Adrenal gland (tissue), 12 donors: ENCODE results near the gene PHC1. TPM values are rescaled to one million over a fixed set of nuclear protein-coding genes. Genes with fewer than 3 reads are reported as not detected.

Experiments
- DNase-seq, 7 donors: peaks; one replicate each; pipeline ENCODE4 v3.0.0-alpha.2; 2019 to 2020
- H3K27ac ChIP-seq, 5 donors: fragments of 200-600 bp; sonication (generic) in 4 of 5; 1 replicate in 3 of 5; 2 replicates in 2 of 5; pipeline versions ENCODE4 v1.5.1 to v1.8.0; 2016 to 2020; ENCODE audit warnings: mild to moderate bottlenecking in 1 of 5
- H3K27me3 ChIP-seq: fragments of 200-600 bp; 2 replicates; pipeline ENCODE4 v1.8.0; 2021
- H3K36me3 ChIP-seq, 2 donors: fragments of 200-600 bp; replicated peaks in 1 of 2; 1 replicate in 1 of 2; 2 replicates in 1 of 2; pipeline versions ENCODE4 v1.5.1 to v1.8.0; 2018 to 2022
- H3K4me1 ChIP-seq, 2 donors: fragments of 200-600 bp; replicated peaks in 1 of 2; 1 replicate in 1 of 2; 2 replicates in 1 of 2; pipeline versions ENCODE4 v1.5.1 to v1.8.0; 2018 to 2021
- H3K4me3 ChIP-seq, 4 donors: fragments of 200-600 bp; sonication (generic) in 3 of 4; one replicate each; pipeline ENCODE4 v1.5.1; 2016 to 2018
- H3K9me3 ChIP-seq, 3 donors: fragments of 200-600 bp; sonication (generic) in 1 of 3; replicated peaks in 1 of 3; 1 replicate in 2 of 3; 2 replicates in 1 of 3; pipeline versions ENCODE4 v1.5.1 to v1.8.0; 2016 to 2021
- CTCF ChIP-seq, 6 experiments: fragments of 450-650 bp in 4 of 6; fragments of 200-600 bp in 2 of 6; sonication (generic) in 1 of 6; IDR thresholded peaks; 1 replicate in 5 of 6; 2 replicates in 1 of 6; pipeline versions ENCODE4 v1.5.1 to v1.8.0; 2016 to 2021; ENCODE audit warnings: antibody characterized with exemption in 6 of 6, mild to moderate bottlenecking in 2 of 6, moderate library complexity in 1 of 6
- POLR2A ChIP-seq, 2 donors: fragments of 450-650 bp; IDR thresholded peaks; one replicate each; pipeline ENCODE4 v1.6.1; 2017; ENCODE audit warnings: antibody characterized with exemption in 2 of 2, mild to moderate bottlenecking in 2 of 2, moderate library complexity in 1 of 2
- WGBS, 4 donors: extraction: QIAGEN DNeasy Blood & Tissue Kit in 2 of 4; methylation state at CpG; one replicate each; pipeline versions ENCODE4 v1.1.5 to v1.1.7; 2013 to 2017; 5-methylcytosine and 5-hydroxymethylcytosine counted together
- intact Hi-C, 2 donors: fragments of 100-400 bp; cut with DNase I; formaldehyde crosslinking; loops; one replicate each; pipeline versions ENCODE4 v1.14.1 to v1.15.0; 2022 to 2023
- polyA plus RNA-seq, 3 donors: library from polyadenylated mRNA; stranded (reverse); fragments of 200-250 nt in 2 of 3; fragments of 350-450 nt in 1 of 3; fragmentation: Illumina TruSeq in 1 of 3; extraction: RNeasy Lipid Tissue Mini Kit (QIAGEN cat#74804) in 1 of 3; gene quantifications; one replicate each; pipeline ENCODE4 v1.2.3, GENCODE V29; 2013 to 2014
- total RNA-seq, 9 donors: library from RNA; depleted of rRNA in 4 of 9; stranded (reverse); fragments of >200 nt in 4 of 9; fragments of 120-200 nt in 1 of 9; fragmentation: NEBNext Ultra II Directional in 1 of 9; extraction: Animal tissue kit (Norgen Biotek cat#: 25700) in 1 of 9; gene quantifications; one replicate each; pipeline versions ENCODE4 v1.1.0 to v1.2.4, GENCODE V29; 2013 to 2023
- donor health status: healthy with polysubstance abuse.
- donor health status: Bipolar disorder and iron deficiency.
- donor health status: DM: yes; HTN: yes; CAD: no.
- donor health status: DM: no; HTN: no; CAD: no.
- donor health status: DM: no; HTN: no; CAD: no.
- donor health status: DM: yes; HTN: yes; CAD: no.

Gene PHC1
- total and polyA plus RNA-seq, 12 donors = 10.9 to 68.3 (median 26.5) TPM

- Histone ChIP-seq H3K4me3 (no peak overlapping the region), H3K27ac (no peak overlapping the region), H3K27me3 (no peaks in the 10 kb centered on the region), H3K4me1 (peaks cover 0 to 13% of the 10 kb centered on the region in 2 donors), H3K9me3 (no peaks in the 10 kb centered on the region), H3K36me3 (no peaks in the 10 kb centered on the region)
- whole genome bisulfite sequencing, 4 donors = 73 to 87% (median 84%) methylated on average over 5 of the region's 5 CpGs
- TF ChIP-seq POLR2A (IDR thresholded peaks at IDR 0.05) (no peak), CTCF (IDR thresholded peaks at IDR 0.05) (no peak)
- intact Hi-C loops = no loop called here
- no peak for DNase-seq
These were observed 4.6 kb upstream of the PHC1 start for GRCh38 chr12:8909752-8910151.

GRCh38 chr12:8911606-8912268 lies 2.6 kb upstream of the PHC1 start:
- DNase-seq = no peak
- no peak for TF ChIP-seq CTCF (IDR thresholded peaks at IDR 0.05)
- no peak for TF ChIP-seq POLR2A (IDR thresholded peaks at IDR 0.05)
- no peak overlapping the region for H3K4me3 ChIP-seq
- intact Hi-C loops = no loop called here
- no peak overlapping the region for H3K27ac ChIP-seq
- H3K27me3 ChIP-seq = no peaks in the 10 kb centered on the region
- no peaks in the 10 kb centered on the region for H3K36me3 ChIP-seq
- H3K4me1 ChIP-seq = peaks cover 5 to 23% of the 10 kb centered on the region in 2 donors
- no peaks in the 10 kb centered on the region for H3K9me3 ChIP-seq
- 71 to 76% (median 74%) methylated on average over 3 of the region's 3 CpGs for WGBS, 4 donors

GRCh38 chr12:8912914-8913313 lies 1.4 kb upstream of the PHC1 start:
- WGBS, 4 donors = 32 to 40% (median 36%) methylated on average over 9 of the region's 9 CpGs
- H3K27ac ChIP-seq = peak overlapping the region in 1 of 5 donors; percentile 85

GRCh38 chr12:8913702-8914032 lies 642 bp upstream of the PHC1 start:
- Histone ChIP-seq H3K27me3 (no peaks in the 10 kb centered on the region), H3K4me1 (peaks cover 5 to 23% of the 10 kb centered on the region in 2 donors), H3K9me3 (no peaks in the 10 kb centered on the region), H3K4me3 (peak overlapping the region in 2 of 4 donors; percentile 74 to 88), H3K36me3 (no peaks in the 10 kb centered on the region), H3K27ac (peak overlapping the region in 4 of 5 donors; percentile 63 to 88 (median 80))
- intact Hi-C loops = no loop called here
- no peak for DNase-seq
- TF ChIP-seq CTCF (IDR thresholded peaks at IDR 0.05) (no peak), POLR2A (IDR thresholded peaks at IDR 0.05) (no peak)
- whole genome bisulfite sequencing, 4 donors = 10 to 26% (median 19%) methylated on average over 6 of the region's 6 CpGs

More at GRCh38 chr12:8912914-8913313, 1.4 kb upstream of the PHC1 start:
- TF ChIP-seq CTCF (IDR thresholded peaks at IDR 0.05) (peak in 1 of 6 experiments; percentile 7), POLR2A (IDR thresholded peaks at IDR 0.05) (no peak)
- Histone ChIP-seq H3K36me3 (no peaks in the 10 kb centered on the region), H3K4me1 (peaks cover 5 to 23% of the 10 kb centered on the region in 2 donors), H3K27me3 (no peaks in the 10 kb centered on the region), H3K9me3 (no peaks in the 10 kb centered on the region), H3K4me3 (peak overlapping the region in 1 of 4 donors; percentile 88)
- peak in 1 of 7 donors; percentile 8 for DNase-seq
- intact Hi-C loops = no loop called here
